GM18520 (cell line): ENCODE results near the gene E2F4.

Experiments
- ATAC-seq: cut with Tn5 transposase; IDR thresholded peaks from one replicate; pipeline ENCODE4 v1.9.1; 2021; ENCODE audit not compliant: unreplicated experiment

Gene E2F4

GRCh38 chr16:67190041-67190440, 1.9 kb upstream of the E2F4 start, which contains the start of gene EXOC3L1:
Gene EXOC3L1, minus strand, starts transcription at chr16:67190136. Its CDS starts 460 bp downstream, at chr16:67189676.
- no peak for ATAC-seq

- ATAC-seq = no peak
Measured at GRCh38 chr16:67190448-67191399, 1.2 kb upstream of the E2F4 start.

DNA sequence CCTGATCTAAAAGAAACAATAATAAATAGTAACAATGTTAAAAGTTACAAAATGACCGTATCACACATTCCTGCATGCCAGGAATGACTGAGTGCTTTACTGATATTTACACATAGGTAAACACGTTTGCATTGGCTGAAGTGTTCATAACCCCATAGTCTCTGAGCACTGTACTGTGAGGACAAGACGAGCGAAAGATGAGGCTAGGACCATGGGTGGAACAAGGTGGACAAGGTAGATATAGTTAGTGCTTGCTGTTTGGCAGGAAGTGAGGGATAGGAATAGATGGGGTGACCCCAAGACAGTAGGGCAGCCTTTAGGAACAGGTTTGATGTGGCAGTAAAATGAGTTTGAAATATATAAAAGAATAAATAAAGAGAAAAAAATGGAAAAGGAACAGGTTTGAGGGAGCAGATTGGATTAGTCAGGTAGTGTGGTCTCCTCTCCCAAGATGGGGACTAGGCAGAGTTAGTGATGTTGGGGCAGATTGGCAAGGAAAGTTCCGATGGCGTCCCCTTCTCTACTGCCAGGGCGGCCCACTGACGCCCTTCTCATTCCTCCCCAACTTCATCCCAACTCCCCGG, 452 bp upstream of the E2F4 start:
- no peak for ATAC-seq

DNA sequence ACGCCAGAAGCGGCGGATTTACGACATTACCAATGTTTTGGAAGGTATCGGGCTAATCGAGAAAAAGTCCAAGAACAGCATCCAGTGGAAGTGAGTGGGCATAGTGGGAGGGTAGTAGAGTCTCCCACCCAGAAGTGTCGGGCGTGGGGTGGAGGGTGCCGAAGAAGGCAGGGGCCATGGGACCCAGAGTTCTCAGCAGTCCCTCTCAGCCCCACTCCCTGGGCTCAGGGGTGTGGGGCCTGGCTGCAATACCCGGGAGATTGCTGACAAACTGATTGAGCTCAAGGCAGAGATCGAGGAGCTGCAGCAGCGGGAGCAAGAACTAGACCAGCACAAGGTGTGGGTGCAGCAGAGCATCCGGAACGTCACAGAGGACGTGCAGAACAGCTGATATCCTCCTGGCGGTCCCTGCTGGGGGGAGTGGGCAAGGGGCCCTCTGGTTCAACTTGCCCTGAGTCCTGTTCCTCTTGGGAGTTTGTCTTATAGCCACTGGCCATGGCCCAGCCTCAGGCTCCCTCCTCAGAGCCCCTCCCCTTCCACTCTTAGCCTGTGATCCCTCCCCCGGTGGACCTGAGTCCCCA, 916 bp downstream of the E2F4 start:
- ATAC-seq = no peak

- ATAC-seq = no peak
Measured at GRCh38 chr16:67193536-67193935, 1.6 kb downstream of the E2F4 start.

DNA sequence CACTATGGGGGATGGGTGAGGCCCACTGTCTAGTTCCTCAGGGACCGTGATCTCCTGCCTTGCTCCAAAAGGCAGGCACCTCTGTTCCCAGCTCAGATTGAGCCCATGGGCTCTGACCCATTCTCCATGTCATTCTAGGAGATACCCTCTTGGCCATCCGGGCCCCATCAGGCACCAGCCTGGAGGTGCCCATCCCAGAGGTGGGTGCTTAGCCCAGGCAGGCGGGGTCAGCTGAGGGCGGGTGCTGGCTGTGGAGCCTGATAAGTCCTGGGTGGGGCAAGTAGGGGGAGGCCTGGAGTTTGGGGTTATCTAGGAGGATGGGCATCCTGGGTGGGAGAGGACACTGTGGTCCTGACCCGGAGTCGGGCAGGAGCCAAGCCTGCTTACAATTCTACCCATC, 2.3 kb downstream of the E2F4 start:
- ATAC-seq = no peak

GRCh38 chr16:67195676-67196075, 3.7 kb downstream of the E2F4 start:
- no peak for ATAC-seq

DNA sequence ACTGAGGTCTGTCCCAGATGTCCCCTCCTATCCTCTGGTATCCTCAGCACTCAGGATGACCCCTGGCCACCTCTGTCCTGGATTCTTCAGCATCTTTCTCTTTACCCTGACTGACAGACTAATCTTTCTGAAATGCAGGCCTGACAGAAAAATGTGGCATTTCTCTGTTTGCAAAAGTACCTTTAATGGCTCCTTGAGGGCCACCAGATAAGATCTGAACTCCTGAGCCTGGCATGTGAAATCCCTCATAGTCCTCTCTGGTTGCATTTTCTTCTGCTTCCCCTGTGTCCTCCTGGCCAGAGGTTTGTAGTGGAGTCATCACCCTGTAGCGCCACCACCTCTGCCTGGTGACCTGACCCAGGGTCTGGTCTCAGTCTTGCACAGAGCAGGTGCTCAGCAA, 4.9 kb downstream of the E2F4 start:
- no peak for ATAC-seq

DNA sequence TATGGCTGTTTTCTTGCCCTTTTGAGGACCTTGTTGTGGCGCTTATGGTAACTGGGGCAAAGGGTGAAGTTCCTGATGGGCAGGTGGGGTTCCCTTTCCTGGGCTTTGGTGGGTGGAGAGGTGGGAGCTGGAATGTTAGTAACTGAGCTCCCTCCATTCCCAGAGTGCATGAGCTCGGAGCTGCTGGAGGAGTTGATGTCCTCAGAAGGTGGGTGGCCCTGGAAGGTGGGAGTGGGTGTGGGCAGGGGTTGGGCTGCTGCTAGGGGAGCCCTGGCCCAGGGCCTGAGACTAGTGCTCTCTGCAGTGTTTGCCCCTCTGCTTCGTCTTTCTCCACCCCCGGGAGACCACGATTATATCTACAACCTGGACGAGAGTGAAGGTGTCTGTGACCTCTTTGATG, 5.7 kb downstream of the E2F4 start:
- no peak for ATAC-seq

DNA sequence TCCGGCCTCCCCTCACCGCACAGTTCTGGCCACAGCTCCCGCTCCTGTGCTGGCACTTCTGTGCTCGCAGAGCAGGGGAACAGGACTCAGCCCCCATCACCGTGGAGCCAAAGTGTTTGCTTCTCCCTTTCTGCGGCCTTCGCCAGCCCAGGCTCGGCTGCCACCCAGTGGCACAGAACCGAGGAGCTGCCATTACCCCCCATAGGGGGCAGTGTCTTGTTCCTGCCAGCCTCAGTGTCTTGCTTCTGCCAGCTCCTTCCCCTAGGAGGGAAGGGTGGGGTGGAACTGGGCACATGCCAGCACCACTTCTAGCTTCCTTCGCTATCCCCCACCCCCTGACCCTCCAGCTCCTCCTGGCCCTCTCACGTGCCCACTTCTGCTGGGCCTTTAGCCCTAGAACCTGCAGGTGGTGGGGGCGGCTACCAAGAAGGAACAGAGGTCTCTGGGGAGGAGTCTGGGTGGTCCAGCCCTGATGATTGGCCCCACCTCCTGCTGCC, 6.3 kb downstream of the E2F4 start:
- no peak for ATAC-seq

DNA sequence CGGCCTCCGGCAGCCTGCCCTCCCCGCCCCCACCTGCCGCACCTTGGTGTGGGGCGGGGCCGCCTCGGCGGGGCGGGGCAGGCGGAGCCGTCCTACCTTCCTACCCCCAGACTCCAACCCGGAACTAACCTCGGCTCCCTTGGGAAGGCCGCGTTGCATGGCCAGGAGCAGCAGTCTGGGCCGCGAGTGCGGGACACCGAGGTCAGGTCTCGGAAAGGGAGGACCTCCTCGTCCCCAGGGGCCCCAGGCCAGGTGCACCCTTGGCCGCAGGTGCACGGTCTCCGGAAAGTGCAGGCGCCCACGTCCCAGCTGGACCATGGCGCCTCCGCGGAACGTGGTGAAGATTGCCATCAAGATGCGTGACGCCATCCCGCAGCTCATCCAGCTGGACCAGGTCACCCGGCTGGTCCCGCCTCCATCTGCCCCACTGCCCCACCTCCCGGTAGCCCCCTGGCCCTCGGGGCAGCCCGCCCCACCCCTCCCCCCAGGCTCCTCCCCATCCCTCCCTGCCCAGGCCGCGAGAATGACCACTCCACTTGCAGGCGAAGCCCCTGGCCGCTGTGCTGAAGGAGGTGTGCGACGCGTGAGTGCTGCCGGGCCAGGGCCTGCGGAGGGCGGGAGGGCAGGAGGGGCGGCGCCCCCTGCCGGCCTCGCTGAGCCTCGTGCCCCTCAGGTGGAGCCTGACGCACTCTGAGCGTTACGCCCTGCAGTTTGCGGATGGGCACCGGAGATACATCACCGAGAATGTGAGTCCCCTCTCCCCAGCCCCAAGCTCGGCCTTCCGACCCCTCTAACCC, 7.3 kb downstream of the E2F4 start, which contains the start of gene ELMO3:
ELMO3 (plus strand) TSS at position 121 of the 797 bp plus-strand sequence; CDS start at position 317, 196 bp downstream.
- no peak for ATAC-seq

GRCh38 chr16:67199808-67200198, 7.8 kb downstream of the E2F4 start:
- ATAC-seq = no peak

GRCh38 chr16:67200491-67200890, 8.5 kb downstream of the E2F4 start:
- ATAC-seq = no peak

DNA sequence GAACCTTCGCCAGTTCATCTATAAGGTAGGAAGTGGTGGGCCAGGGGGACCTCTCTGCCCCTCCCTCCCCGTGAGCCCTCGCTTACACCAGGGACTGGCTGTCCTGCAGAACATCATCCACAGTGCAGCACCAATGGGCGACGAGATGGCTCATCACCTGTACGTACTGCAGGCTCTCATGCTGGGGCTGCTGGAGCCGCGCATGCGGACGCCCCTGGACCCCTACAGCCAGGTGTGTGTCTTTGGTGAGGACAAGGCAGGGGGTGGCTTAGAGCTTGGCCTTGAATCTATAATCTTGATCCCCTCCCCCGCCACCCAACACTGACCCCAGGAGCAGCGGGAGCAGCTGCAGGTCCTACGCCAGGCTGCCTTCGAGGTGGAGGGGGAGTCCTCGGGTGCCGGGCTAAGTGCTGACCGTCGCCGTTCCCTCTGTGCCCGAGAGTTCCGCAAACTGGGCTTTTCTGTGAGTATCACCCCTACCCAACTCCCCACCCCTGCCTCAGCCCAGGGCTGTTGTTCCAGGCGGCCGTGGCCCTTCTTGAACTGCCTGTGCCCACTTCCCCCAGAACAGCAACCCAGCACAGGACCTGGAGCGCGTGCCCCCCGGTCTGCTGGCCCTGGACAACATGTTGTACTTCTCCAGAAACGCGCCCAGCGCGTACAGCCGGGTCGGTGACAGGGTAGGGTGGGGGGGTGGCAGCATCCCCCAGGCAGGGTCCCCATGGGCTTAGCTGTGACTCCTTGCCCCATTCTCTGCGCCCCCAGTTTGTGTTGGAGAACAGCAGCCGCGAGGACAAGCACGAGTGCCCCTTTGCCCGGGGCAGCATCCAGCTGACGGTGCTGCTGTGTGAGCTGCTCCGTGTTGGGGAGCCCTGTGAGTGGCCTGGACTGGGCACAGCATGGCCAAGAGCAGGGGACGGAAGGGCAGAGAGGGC, 9.7 kb downstream of the E2F4 start:
- ATAC-seq = no peak

DNA sequence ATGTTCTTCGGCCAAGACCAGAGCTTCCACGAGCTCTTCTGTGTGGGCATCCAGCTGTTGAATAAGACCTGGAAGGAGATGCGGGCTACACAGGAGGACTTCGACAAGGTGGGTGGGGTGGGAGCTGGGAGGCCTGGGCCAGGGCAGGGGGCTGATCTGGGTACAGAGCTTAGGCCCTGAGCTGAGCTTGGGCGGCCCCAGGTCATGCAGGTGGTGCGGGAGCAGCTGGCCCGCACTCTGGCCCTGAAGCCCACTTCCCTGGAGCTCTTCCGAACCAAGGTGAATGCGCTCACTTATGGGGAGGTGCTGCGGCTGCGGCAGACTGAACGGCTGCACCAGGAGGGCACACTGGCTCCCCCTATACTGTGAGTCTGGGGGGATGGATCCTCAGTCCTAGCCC, 10.5 kb downstream of the E2F4 start:
- ATAC-seq = no peak

DNA sequence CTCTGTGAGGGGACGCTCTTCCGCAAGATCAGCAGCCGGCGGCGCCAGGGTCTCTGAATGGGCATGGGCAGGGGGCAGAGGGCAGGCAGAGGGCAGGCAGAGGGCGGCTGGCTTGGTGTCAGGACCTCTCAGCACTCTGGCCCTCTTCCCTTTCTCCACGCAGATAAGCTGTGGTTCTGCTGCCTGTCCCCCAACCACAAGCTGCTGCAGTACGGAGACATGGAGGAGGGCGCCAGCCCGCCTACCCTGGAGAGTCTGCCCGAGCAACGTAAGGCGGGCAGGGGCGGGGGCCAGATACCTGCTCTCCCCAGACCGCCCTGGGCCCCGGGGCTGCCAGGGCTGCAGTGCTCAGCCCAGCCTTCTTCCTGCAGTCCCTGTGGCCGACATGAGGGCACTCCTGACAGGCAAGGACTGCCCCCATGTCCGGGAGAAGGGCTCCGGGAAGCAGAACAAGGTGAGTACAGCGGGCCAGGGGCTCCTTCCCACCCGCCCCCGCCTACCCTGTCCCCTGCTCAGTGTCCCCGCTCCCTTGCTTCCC, 11.1 kb downstream of the E2F4 start:
- no peak for ATAC-seq

- no peak for ATAC-seq
Measured at GRCh38 chr16:67204076-67204475, 12.1 kb downstream of the E2F4 start.

- ATAC-seq = no peak
Measured at GRCh38 chr16:67206129-67206837, 14.3 kb downstream of the E2F4 start.

DNA sequence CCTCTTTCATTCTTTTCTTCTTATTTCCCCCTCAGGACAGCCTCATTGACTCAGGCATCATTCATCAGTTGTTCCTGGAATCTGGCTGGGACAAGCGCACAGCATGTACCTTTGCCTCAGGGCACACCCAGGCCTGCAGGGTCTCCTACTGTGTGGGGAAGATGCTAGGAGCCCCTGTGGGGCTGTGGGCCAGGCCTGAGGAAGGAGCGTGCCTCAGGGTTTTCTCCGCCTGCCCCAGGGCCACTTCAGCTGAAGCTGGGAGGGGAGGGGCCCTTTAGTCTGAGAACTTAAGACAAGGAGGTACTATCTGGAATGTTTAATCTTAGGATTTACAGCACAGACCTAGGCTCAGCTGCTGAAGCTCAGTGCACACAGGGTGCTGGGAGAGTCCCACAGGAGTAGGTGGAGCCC, 14.9 kb downstream of the E2F4 start:
- no peak for ATAC-seq
